CD14-positive monocyte (primary cell): ENCODE data around the gene ANGPTL4. TPM values are rescaled to one million over a fixed set of nuclear protein-coding genes. Genes with fewer than 3 reads are reported as not detected.
"Not testable (repeated sequence)": the region's sequence is repeated elsewhere in the genome, so short reads cannot be mapped to it uniquely, and the experiment has no call there.

Source experiments
- DNase-seq, 3 donors: peaks; one replicate each; pipeline ENCODE4 v3.0.0-alpha.2; 2011 to 2022
- H2AFZ ChIP-seq: 2 replicates; pipeline ENCODE4 v1.6.0; 2012; ENCODE audit warnings: mild to moderate bottlenecking, low read depth, low read length, inconsistent platforms; ENCODE audit not compliant: insufficient read depth, poor library complexity, severe bottlenecking
- H3K27ac ChIP-seq, 2 donors: 1 replicate in 1 of 2; 2 replicates in 1 of 2; pipeline ENCODE4 v1.5.1; 2012 to 2013; ENCODE audit warnings: low read length in 2 of 2, control low read depth in 1 of 2, inconsistent platforms in 1 of 2, low read depth in 1 of 2, mild to moderate bottlenecking in 1 of 2
- H3K27me3 ChIP-seq, 2 donors: one replicate each; pipeline versions ENCODE4 v1.6.0 to v1.6.1; 2011 to 2013; ENCODE audit warnings: low read length in 2 of 2; ENCODE audit not compliant: control insufficient read depth in 2 of 2, insufficient read depth in 2 of 2
- H3K36me3 ChIP-seq, 2 donors: replicated peaks in 1 of 2; 1 replicate in 1 of 2; 2 replicates in 1 of 2; pipeline versions ENCODE4 v1.5.1 to v1.6.1; 2012 to 2013; ENCODE audit warnings: low read length in 2 of 2, control low read depth in 1 of 2, inconsistent platforms in 1 of 2, mild to moderate bottlenecking in 1 of 2; ENCODE audit not compliant: insufficient read depth in 2 of 2, control insufficient read depth in 1 of 2
- H3K4me1 ChIP-seq, 2 donors: 1 replicate in 1 of 2; 2 replicates in 1 of 2; pipeline versions ENCODE4 v1.5.1 to v1.6.1; 2012 to 2013; ENCODE audit warnings: low read length in 2 of 2, control low read depth in 1 of 2, inconsistent platforms in 1 of 2, mild to moderate bottlenecking in 1 of 2, moderate library complexity in 1 of 2; ENCODE audit not compliant: insufficient read depth in 2 of 2, control insufficient read depth in 1 of 2
- H3K4me2 ChIP-seq: replicated peaks from 2 replicates; pipeline ENCODE3; 2012; ENCODE audit warnings: low read length, moderate library complexity, mild to moderate bottlenecking; ENCODE audit not compliant: poor library complexity, severe bottlenecking; ENCODE audit errors: extremely low read depth
- H3K4me3 ChIP-seq, 3 experiments: fragments of 200-600 bp in 1 of 3; sonication (generic) in 1 of 3; replicated peaks in 1 of 3; 1 replicate in 2 of 3; 2 replicates in 1 of 3; pipeline ENCODE4 v1.5.1; 2011 to 2013; ENCODE audit warnings: low read length in 3 of 3, mild to moderate bottlenecking in 3 of 3, control low read depth in 2 of 3, low read depth in 2 of 3, inconsistent platforms in 1 of 3, moderate library complexity in 1 of 3
- H3K79me2 ChIP-seq: 2 replicates; pipeline ENCODE4 v1.6.0; 2012; ENCODE audit warnings: mild to moderate bottlenecking, control low read depth, inconsistent platforms, low read length, moderate library complexity; ENCODE audit not compliant: insufficient read depth
- H3K9ac ChIP-seq: 2 replicates; pipeline ENCODE4 v1.6.0; 2017; ENCODE audit warnings: low read length, mild to moderate bottlenecking; ENCODE audit not compliant: insufficient read depth, poor library complexity, severe bottlenecking
- H3K9me3 ChIP-seq, 2 donors: replicated peaks in 1 of 2; 1 replicate in 1 of 2; 2 replicates in 1 of 2; pipeline versions ENCODE4 v1.5.1 to v1.6.1; 2012 to 2013; ENCODE audit warnings: low read length in 2 of 2, control low read depth in 1 of 2; ENCODE audit not compliant: control insufficient read depth in 1 of 2, insufficient read depth in 1 of 2
- H4K20me1 ChIP-seq: 2 replicates; pipeline ENCODE4 v1.6.0; 2012; ENCODE audit warnings: mild to moderate bottlenecking, low read length, control low read depth, moderate library complexity; ENCODE audit not compliant: insufficient read depth
- H3K27ac Mint-ChIP-seq, 7 donors: one replicate each; pipeline ENCODE4 v1.8.0; 2020; ENCODE audit warnings: mild to moderate bottlenecking in 7 of 7, mixed read lengths in 7 of 7, moderate library complexity in 6 of 7, inconsistent platforms in 2 of 7
- H3K27me3 Mint-ChIP-seq, 3 donors: one replicate each; pipeline ENCODE4 v1.8.0; 2021 to 2022; ENCODE audit warnings: low read depth in 3 of 3, mild to moderate bottlenecking in 3 of 3, mixed read lengths in 3 of 3, moderate library complexity in 3 of 3, inconsistent platforms in 1 of 3
- H3K36me3 Mint-ChIP-seq, 2 donors: one replicate each; pipeline ENCODE4 v1.8.0; 2020; ENCODE audit warnings: mixed read lengths in 2 of 2, inconsistent platforms in 1 of 2, mild to moderate bottlenecking in 1 of 2
- H3K4me1 Mint-ChIP-seq: one replicate; pipeline ENCODE4 v1.8.0; 2020; ENCODE audit warnings: mild to moderate bottlenecking, mixed read lengths
- H3K4me3 Mint-ChIP-seq, 2 donors: one replicate each; pipeline ENCODE4 v1.8.0; 2020; ENCODE audit warnings: mild to moderate bottlenecking in 2 of 2, mixed read lengths in 2 of 2, moderate library complexity in 1 of 2
- H3K9me3 Mint-ChIP-seq, 7 donors: one replicate each; pipeline ENCODE4 v1.8.0; 2020 to 2022; ENCODE audit warnings: mixed read lengths in 7 of 7, mild to moderate bottlenecking in 6 of 7, moderate library complexity in 6 of 7, inconsistent platforms in 2 of 7
- WGBS: methylation state at CpG from one replicate; pipeline ENCODE4 v1.1.5; 2013; ENCODE audit warnings: missing lambda C conversion rate; ENCODE audit not compliant: insufficient coverage; 5-methylcytosine and 5-hydroxymethylcytosine counted together
- intact Hi-C, 2 donors: fragments of 100-400 bp; cut with micrococcal nuclease; formaldehyde crosslinking; loops; one replicate each; pipeline versions ENCODE4 v1.15.0 to v1.15.1; 2023
- polyA plus RNA-seq, 3 donors: library from polyadenylated mRNA; depleted of rRNA in 1 of 3; unstranded in 2 of 3; stranded (reverse) in 1 of 3; fragments of 300-500 nt in 2 of 3; fragments of >200 nt in 1 of 3; fragmentation: Illumina TruSeq in 2 of 3; gene quantifications; 1 replicate in 2 of 3; 2 replicates in 1 of 3; pipeline ENCODE4 v1.2.3, GENCODE V29; 2012 to 2021
- TF ChIP-seq, protein P1 (sequence below): fragments of 200-600 bp; IDR thresholded peaks from one replicate; pipeline ENCODE4 v1.8.0; 2022; ENCODE audit warnings: antibody characterized with exemption, mild to moderate bottlenecking

Gene ANGPTL4
- polyA plus RNA-seq, 3 donors: not detected

DNA sequence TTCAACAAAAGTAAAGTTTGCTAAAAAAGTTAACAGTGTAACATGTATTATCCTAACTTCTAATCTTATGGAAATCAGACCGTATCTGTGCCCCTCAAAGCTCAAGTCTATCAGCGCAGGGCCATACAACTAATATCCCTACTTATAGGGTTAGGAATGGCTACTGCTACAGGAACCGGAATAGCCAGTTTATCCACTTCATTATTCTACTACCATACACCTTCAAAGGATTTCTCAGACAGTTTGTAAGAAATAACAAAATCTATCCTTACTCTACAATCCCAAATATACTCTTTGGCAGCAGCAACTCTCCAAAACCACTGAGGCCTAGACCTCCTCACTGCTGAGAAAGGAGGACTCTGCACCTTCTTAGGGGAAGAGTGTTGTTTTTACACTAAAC is 21.6 kb downstream of the ANGPTL4 start:
- DNase-seq, intact Hi-C loops, H3K9ac ChIP-seq, H4K20me1 ChIP-seq, H2AFZ ChIP-seq, H3K9me3 Mint-ChIP-seq, H3K27ac ChIP-seq, H3K4me3 Mint-ChIP-seq, H3K9me3 ChIP-seq, H3K4me2 ChIP-seq, H3K27me3 ChIP-seq, H3K4me3 ChIP-seq, H3K79me2 ChIP-seq, H3K27me3 Mint-ChIP-seq, H3K36me3 ChIP-seq, H3K27ac Mint-ChIP-seq: not testable (repeated sequence)
- H3K4me1 ChIP-seq: peaks cover 5 to 19% of the 10 kb centered on the region in 2 donors
- WGBS: no CpG with 5 or more reads among the region's 3 CpGs
- Mint-ChIP-seq H3K4me1 (peaks cover 23% of the 10 kb centered on the region), H3K36me3 (peaks cover 7 to 11% of the 10 kb centered on the region in 2 donors)

DNA sequence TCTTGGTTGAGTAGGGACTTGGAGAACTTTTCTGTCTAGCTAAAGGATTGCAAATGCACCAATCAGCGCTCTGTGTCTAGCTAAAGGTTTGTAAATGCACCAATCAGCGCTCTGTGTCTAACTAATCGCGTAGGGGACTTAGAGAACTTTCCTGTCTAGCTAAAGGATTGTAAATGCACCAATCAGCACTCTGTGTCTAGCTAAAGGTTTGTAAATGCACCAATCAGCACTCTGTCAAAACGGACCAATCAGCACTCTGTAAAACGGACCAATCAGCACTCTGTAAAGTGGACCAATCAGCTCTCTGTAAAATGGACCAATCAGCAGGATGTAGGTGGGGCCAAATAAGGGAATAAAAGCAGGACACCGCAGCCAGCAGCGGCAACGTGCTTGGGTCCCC is 22.5 kb downstream of the ANGPTL4 start:
- H3K9me3 ChIP-seq, H3K36me3 ChIP-seq, intact Hi-C loops, H3K4me2 ChIP-seq, H3K4me3 Mint-ChIP-seq, H3K9me3 Mint-ChIP-seq, H3K9ac ChIP-seq, H3K27me3 ChIP-seq, H2AFZ ChIP-seq, H3K79me2 ChIP-seq, H3K27me3 Mint-ChIP-seq, H3K27ac ChIP-seq, H3K27ac Mint-ChIP-seq, H4K20me1 ChIP-seq, H3K4me3 ChIP-seq, DNase-seq: not testable (repeated sequence)
- Mint-ChIP-seq H3K4me1 (peaks cover 29% of the 10 kb centered on the region), H3K36me3 (peaks cover 5 to 11% of the 10 kb centered on the region in 2 donors)
- WGBS: 94% methylated on average over 7 of the region's 9 CpGs
- peaks cover 11 to 27% of the 10 kb centered on the region in 2 donors for H3K4me1 ChIP-seq

DNA sequence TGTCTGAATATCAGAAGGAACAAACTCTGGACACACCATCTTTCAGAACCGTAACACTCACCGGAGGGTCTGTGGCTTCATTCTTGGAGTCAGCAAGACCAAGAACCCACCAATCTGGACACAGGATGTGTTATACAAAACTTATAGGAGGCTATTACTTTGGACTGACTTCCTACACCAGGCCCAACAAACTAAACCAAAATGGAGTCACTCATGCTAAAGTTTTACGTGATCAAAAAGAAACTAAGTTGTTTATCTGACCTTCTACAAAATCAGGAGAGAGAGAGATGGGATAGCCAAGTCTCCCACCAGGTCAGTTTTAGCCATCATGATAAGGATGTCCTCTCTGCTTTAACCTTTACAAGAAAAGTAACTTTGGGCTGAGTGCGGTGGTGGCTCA is 23.0 kb downstream of the ANGPTL4 start:
- 100% methylated on average over 1 of the region's 4 CpGs for WGBS
- no peak overlapping the region for H3K4me2 ChIP-seq

More for the DNA sequence above, 23.0 kb downstream of the ANGPTL4 start:
- H3K27me3 Mint-ChIP-seq: no peaks in the 10 kb centered on the region
- H3K9me3 ChIP-seq: peaks cover 0 to 3% of the 10 kb centered on the region in 2 donors
- H3K4me3 Mint-ChIP-seq: no peak overlapping the region
- H3K27me3 ChIP-seq: no peaks in the 10 kb centered on the region
- intact Hi-C loops: no loop called here
- peaks cover 6 to 9% (median 8%) of the 10 kb centered on the region in 7 donors for H3K9me3 Mint-ChIP-seq
- H3K27ac ChIP-seq: no peak overlapping the region
- H4K20me1 ChIP-seq: peaks cover 14% of the 10 kb centered on the region
- H3K36me3 ChIP-seq: no peaks in the 10 kb centered on the region
- H3K4me3 ChIP-seq: no peak overlapping the region
- H3K27ac Mint-ChIP-seq: no peak overlapping the region
- peaks cover 35% of the 10 kb centered on the region for H3K4me1 Mint-ChIP-seq
- H3K9ac ChIP-seq: no peak overlapping the region
- TF ChIP-seq, protein P1, sequence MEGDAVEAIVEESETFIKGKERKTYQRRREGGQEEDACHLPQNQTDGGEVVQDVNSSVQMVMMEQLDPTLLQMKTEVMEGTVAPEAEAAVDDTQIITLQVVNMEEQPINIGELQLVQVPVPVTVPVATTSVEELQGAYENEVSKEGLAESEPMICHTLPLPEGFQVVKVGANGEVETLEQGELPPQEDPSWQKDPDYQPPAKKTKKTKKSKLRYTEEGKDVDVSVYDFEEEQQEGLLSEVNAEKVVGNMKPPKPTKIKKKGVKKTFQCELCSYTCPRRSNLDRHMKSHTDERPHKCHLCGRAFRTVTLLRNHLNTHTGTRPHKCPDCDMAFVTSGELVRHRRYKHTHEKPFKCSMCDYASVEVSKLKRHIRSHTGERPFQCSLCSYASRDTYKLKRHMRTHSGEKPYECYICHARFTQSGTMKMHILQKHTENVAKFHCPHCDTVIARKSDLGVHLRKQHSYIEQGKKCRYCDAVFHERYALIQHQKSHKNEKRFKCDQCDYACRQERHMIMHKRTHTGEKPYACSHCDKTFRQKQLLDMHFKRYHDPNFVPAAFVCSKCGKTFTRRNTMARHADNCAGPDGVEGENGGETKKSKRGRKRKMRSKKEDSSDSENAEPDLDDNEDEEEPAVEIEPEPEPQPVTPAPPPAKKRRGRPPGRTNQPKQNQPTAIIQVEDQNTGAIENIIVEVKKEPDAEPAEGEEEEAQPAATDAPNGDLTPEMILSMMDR: no peak
- H3K4me1 ChIP-seq: peaks cover 17 to 33% of the 10 kb centered on the region in 2 donors
- H2AFZ ChIP-seq: no peak overlapping the region
- H3K79me2 ChIP-seq: peaks cover 12% of the 10 kb centered on the region
- peaks cover 5 to 11% of the 10 kb centered on the region in 2 donors for H3K36me3 Mint-ChIP-seq
- DNase-seq: no peak
